Measurements from ENCODE around the gene TANGO6.
"Not testable (repeated sequence)": the region's sequence is repeated elsewhere in the genome, so short reads cannot be mapped to it uniquely, and the experiment has no call there.

TANGO6 gene

GRCh38 chr16:69119536-69119935, 276.2 kb downstream of the TANGO6 start:
- DNase-seq (ENCODE audit: low read depth), result no peak

GRCh38 chr16:69120096-69120664, 276.8 kb downstream of the TANGO6 start:
- no peak for DNase-seq (ENCODE audit: low read depth)

- no peak for DNase-seq (ENCODE audit: low read depth)
These were observed 280.6 kb downstream of the TANGO6 start for GRCh38 chr16:69123910-69124309.

GRCh38 chr16:69124406-69124805, 281.1 kb downstream of the TANGO6 start:
- DNase-seq (ENCODE audit: low read depth), result not testable (repeated sequence)

- not testable (repeated sequence) for DNase-seq (ENCODE audit: low read depth)
These were observed 281.6 kb downstream of the TANGO6 start for GRCh38 chr16:69124961-69125360.

- no peak for DNase-seq (ENCODE audit: low read depth)
These were observed 282.9 kb downstream of the TANGO6 start for GRCh38 chr16:69126221-69126620.

GRCh38 chr16:69126801-69127200, 283.5 kb downstream of the TANGO6 start:
- not testable (repeated sequence) for DNase-seq (ENCODE audit: low read depth)

GRCh38 chr16:69127966-69128510, 284.7 kb downstream of the TANGO6 start:
- no peak for DNase-seq (ENCODE audit: low read depth)

GRCh38 chr16:69130461-69130860, 287.1 kb downstream of the TANGO6 start:
- no peak for DNase-seq (ENCODE audit: low read depth)

GRCh38 chr16:69131167-69131838, 288.0 kb downstream of the TANGO6 start:
- DNase-seq (ENCODE audit: low read depth), result no peak

GRCh38 chr16:69131839-69132423, 288.6 kb downstream of the TANGO6 start:
- peak; percentile 53 for DNase-seq (ENCODE audit: low read depth)

GRCh38 chr16:69132424-69133252, 289.3 kb downstream of the TANGO6 start, which contains the start of the genes CHTF8 and UTP4:
TSS of gene CHTF8 (minus strand) at chr16:69132588. CDS start at chr16:69121458, 11,130 bp downstream.
TSS of gene UTP4 (plus strand) at chr16:69132649. CDS start at chr16:69133460, 811 bp downstream.
- DNase-seq (ENCODE audit: low read depth), result peak; percentile 79

GRCh38 chr16:69133373-69133954, 290.1 kb downstream of the TANGO6 start:
- no peak for DNase-seq (ENCODE audit: low read depth)

All from activated T-helper 1 cell treated with Interleukin-2 at 50 U/mL for 16 hours (primary cell).